Measurements from ENCODE around the gene SPOCK1.

Gene SPOCK1

DNA sequence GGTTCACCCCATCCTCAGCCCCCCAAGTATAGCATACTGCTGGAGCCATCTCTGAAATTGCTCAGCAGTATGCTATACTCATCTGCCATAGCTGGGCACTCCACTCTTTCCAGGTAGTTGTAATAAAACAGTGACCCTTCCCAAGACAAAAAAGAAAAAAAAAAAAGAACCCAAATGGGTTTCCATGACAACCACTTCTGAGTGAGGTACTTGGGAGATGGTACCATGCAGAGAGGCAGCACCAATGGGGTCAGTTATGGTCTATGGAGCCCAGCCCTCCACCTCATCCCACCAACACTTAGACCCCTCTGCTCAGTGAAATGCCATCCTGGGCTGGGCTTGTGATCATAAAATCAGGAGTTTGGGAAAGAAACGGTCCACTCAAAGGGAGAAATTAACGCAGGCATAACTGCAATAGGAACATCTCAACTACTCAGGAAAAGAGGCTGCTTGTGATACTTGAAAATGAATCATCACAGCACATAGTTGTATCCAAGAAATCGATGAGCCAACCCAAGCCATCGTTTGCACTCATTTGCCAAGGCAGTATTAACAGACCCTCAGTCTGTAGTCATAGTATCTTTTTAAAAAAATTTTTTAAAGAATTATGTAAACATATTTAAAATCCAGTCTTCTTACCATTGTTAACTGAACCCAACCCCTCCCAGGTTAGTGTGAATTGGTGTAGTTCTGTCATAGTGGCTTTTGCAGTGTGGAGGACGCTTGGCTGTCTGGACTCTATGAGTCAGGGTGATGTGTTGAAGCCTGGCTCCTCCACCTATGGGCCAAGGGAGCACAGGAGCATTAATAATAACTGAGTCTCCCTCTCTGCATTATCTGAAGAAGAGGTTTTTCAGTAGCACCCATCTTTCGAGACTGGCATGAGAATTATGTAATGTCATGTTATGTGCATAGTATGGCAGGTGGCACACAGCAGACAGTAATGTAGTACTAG lies 402.7 kb downstream of the SPOCK1 start:
- TF ChIP-seq, protein P1, sequence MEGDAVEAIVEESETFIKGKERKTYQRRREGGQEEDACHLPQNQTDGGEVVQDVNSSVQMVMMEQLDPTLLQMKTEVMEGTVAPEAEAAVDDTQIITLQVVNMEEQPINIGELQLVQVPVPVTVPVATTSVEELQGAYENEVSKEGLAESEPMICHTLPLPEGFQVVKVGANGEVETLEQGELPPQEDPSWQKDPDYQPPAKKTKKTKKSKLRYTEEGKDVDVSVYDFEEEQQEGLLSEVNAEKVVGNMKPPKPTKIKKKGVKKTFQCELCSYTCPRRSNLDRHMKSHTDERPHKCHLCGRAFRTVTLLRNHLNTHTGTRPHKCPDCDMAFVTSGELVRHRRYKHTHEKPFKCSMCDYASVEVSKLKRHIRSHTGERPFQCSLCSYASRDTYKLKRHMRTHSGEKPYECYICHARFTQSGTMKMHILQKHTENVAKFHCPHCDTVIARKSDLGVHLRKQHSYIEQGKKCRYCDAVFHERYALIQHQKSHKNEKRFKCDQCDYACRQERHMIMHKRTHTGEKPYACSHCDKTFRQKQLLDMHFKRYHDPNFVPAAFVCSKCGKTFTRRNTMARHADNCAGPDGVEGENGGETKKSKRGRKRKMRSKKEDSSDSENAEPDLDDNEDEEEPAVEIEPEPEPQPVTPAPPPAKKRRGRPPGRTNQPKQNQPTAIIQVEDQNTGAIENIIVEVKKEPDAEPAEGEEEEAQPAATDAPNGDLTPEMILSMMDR (IDR thresholded peaks at IDR 0.05; ENCODE audit: low read depth, low read length) = no peak
- TF ChIP-seq MYC (IDR thresholded peaks at IDR 0.05; ENCODE audit: low read depth, low read length) = no peak
- TF ChIP-seq POLR2A (IDR thresholded peaks at IDR 0.05; ENCODE audit: extremely low read depth, insufficient read length) = no peak
- TF ChIP-seq, protein P2, sequence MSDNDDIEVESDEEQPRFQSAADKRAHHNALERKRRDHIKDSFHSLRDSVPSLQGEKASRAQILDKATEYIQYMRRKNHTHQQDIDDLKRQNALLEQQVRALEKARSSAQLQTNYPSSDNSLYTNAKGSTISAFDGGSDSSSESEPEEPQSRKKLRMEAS (IDR thresholded peaks at IDR 0.05; ENCODE audit: low read depth, low read length) = no peak
- H3K4me3 ChIP-seq (ENCODE audit: low read depth, low read length) = no peak overlapping the region
- DNase-seq (ENCODE audit: low read depth) = no peak

DNA sequence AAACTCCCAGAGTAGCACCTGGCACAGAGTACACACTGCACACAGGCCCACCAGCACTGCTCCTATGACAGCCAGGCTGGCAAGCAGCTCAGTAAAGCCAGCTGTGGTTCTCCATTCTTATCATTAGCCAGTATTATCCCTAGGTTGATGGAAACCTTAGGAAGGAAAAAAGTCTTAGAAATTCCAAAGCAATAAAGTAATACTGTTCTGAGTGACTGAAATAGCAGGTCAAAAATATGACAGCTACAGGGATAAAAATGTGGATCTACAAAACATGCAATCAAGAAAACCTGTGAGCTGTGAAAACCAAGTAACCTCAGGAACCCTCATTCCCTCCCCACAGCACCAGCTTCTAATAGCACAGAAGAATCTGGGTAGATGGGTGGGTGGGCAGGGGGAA lies 403.5 kb downstream of the SPOCK1 start:
- no peak for DNase-seq (ENCODE audit: low read depth)
- H3K4me3 ChIP-seq (ENCODE audit: low read depth, low read length) = no peak overlapping the region
- TF ChIP-seq, protein P2 (IDR thresholded peaks at IDR 0.05; ENCODE audit: low read depth, low read length) = no peak
- no peak for TF ChIP-seq MYC (IDR thresholded peaks at IDR 0.05; ENCODE audit: low read depth, low read length)
- no peak for TF ChIP-seq POLR2A (IDR thresholded peaks at IDR 0.05; ENCODE audit: extremely low read depth, insufficient read length)
- TF ChIP-seq, protein P1 (IDR thresholded peaks at IDR 0.05; ENCODE audit: low read depth, low read length) = no peak

DNA sequence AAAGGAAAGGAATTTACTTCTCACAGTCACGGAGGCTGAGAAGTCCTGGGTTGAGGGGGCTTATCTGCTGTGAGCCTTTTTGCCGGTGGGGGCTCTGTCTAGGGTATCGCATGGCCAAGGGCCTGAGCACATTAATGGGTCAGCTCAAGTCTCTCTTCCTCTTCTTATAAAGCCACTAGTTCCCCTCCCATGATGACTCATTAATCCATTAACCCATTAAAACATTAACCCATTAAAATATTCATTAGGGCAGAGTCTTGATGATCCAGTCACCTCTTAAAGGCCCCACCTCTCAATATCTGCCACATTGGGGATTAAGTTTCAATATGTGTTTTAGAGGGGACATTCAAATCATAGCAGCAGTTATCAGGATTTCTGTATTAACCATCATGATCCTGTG lies 406.3 kb downstream of the SPOCK1 start:
- H3K4me3 ChIP-seq (ENCODE audit: low read depth, low read length) = no peak overlapping the region
- no peak for DNase-seq (ENCODE audit: low read depth)
- no peak for TF ChIP-seq POLR2A (IDR thresholded peaks at IDR 0.05; ENCODE audit: extremely low read depth, insufficient read length)
- TF ChIP-seq, protein P2 (IDR thresholded peaks at IDR 0.05; ENCODE audit: low read depth, low read length) = no peak
- no peak for TF ChIP-seq MYC (IDR thresholded peaks at IDR 0.05; ENCODE audit: low read depth, low read length)
- TF ChIP-seq, protein P1 (IDR thresholded peaks at IDR 0.05; ENCODE audit: low read depth, low read length) = no peak

DNA sequence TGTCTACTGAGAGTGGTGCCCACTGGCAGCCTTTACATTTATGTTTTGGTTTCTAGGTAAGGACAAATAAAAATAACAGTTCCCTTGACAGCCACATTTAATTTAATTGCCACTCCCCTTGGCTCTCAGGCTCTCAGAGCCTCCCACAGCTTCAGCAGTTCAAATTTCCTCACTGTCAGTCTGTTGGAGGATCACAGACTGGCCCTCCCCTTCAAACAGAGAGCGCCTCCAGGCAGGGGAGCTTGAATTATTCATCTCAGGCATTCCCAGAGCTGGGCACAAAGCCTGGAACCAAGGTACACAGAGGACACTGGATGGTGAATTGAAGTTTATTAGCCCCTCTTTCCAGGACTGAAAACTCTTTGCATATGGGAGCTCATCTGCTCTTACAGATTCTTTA lies 407.7 kb downstream of the SPOCK1 start:
- TF ChIP-seq, protein P2 (IDR thresholded peaks at IDR 0.05; ENCODE audit: low read depth, low read length) = no peak
- TF ChIP-seq, protein P1 (IDR thresholded peaks at IDR 0.05; ENCODE audit: low read depth, low read length) = no peak
- no peak overlapping the region for H3K4me3 ChIP-seq (ENCODE audit: low read depth, low read length)
- DNase-seq (ENCODE audit: low read depth) = no peak

DNA sequence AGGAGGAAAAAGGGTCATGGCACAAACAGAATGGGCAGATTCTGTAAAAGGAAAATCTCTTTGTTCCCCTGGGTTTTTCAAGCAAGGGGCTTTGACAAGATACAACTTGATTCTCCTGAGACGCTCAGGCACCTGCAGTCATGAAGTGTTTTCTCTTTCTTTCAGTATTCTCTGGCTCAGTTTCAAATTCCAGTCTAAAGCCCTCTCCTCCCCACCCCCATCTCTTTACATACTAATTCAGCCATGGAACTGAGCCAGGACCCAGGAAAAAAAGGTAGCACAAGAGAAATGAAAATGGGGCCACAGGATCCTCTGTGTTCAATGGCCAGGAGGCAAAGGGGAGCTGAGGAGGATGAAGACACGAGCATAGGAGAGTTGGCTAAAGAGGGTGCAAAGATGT lies 408.4 kb downstream of the SPOCK1 start:
- TF ChIP-seq POLR2A (IDR thresholded peaks at IDR 0.05; ENCODE audit: extremely low read depth, insufficient read length) (no peak), MYC (IDR thresholded peaks at IDR 0.05; ENCODE audit: low read depth, low read length) (no peak)
- TF ChIP-seq, protein P1 (IDR thresholded peaks at IDR 0.05; ENCODE audit: low read depth, low read length) = no peak
- TF ChIP-seq, protein P2 (IDR thresholded peaks at IDR 0.05; ENCODE audit: low read depth, low read length) = no peak
- no peak overlapping the region for H3K4me3 ChIP-seq (ENCODE audit: low read depth, low read length)
- no peak for DNase-seq (ENCODE audit: low read depth)
